ENCODE results near the gene ROR2. TPM values are rescaled to one million over a fixed set of nuclear protein-coding genes. Genes with fewer than 3 reads are reported as not detected.

The ROR2 gene
- total and polyA plus RNA-seq, 2 experiments from 2014 or later, result 8.1 to 18.8 TPM

GRCh38 chr9:91889161-91889911 lies 60.7 kb downstream of the ROR2 start:
- no peak overlapping the region for H3K27ac ChIP-seq (ENCODE audit: low read depth)
- peaks cover 35% of the 10 kb centered on the region for H3K27me3 ChIP-seq (ENCODE audit: insufficient read depth)
- no peak overlapping the region for H2AFZ ChIP-seq
- no peaks in the 10 kb centered on the region for H3K9me2 ChIP-seq (ENCODE audit: insufficient read depth)
- H3K36me3 ChIP-seq (ENCODE audit: insufficient read depth), result no peaks in the 10 kb centered on the region
- H3K4me3 ChIP-seq, result no peak overlapping the region
- no peaks in the 10 kb centered on the region for H3K79me2 ChIP-seq (replicated peaks; ENCODE audit: insufficient read depth)
- peaks cover 41% of the 10 kb centered on the region for H3K4me1 ChIP-seq (ENCODE audit: insufficient read depth)
- H3F3A ChIP-seq (replicated peaks; ENCODE audit: low read depth), result no peaks in the 10 kb centered on the region
- ATAC-seq (no peak), DNase-seq (ENCODE audit: low spot score) (no peak)
- H3K4me3 Mint-ChIP-seq, result no peak overlapping the region
- H3K27me3 Mint-ChIP-seq (ENCODE audit: insufficient read depth, low read depth, poor library complexity), result peaks cover 51% of the 10 kb centered on the region
- TF ChIP-seq REST (IDR thresholded peaks at IDR 0.05; ENCODE audit: unreplicated experiment) (no peak), CTCF (conservative IDR thresholded peaks at IDR 0.05; ENCODE audit: low read depth in 2 of 2) (0 out of 4 replicates have a peak, but pooled peaks of 1 of the 2 experiments have one; percentile 10)
- H3K27ac Mint-ChIP-seq, result no peak overlapping the region
- H4K20me1 ChIP-seq (replicated peaks; ENCODE audit: insufficient read depth), result 0 out of 2 replicates have a peak, but pooled peaks cover 2% of the 10 kb centered on the region
- no peak overlapping the region for H3K4me2 ChIP-seq
- peaks cover 56% of the 10 kb centered on the region for H3K4me1 Mint-ChIP-seq
- H3K9me3 Mint-ChIP-seq, result no peaks in the 10 kb centered on the region
- no peaks in the 10 kb centered on the region; the same call in 2 of the 3 replicates for H3K36me3 Mint-ChIP-seq (ENCODE audit: low read depth)

GRCh38 chr9:91886414-91887076 lies 63.5 kb downstream of the ROR2 start:
- H3K4me3 ChIP-seq, result peak overlapping the region; percentile 36; the same call in 1 of the 2 replicates
- no peak overlapping the region for H3K27ac ChIP-seq (ENCODE audit: low read depth)
- no peaks in the 10 kb centered on the region for H3F3A ChIP-seq (replicated peaks; ENCODE audit: low read depth)
- no peaks in the 10 kb centered on the region for H3K9me2 ChIP-seq (ENCODE audit: insufficient read depth)
- Mint-ChIP-seq H3K27me3 (ENCODE audit: insufficient read depth, low read depth, poor library complexity) (peaks cover 49% of the 10 kb centered on the region), H3K9me3 (no peaks in the 10 kb centered on the region), H3K4me1 (peaks cover 48% of the 10 kb centered on the region), H3K36me3 (ENCODE audit: low read depth) (peaks cover 7% of the 10 kb centered on the region), H3K4me3 (peak overlapping the region; percentile 66), H3K27ac (no peak overlapping the region)
- peaks cover 44% of the 10 kb centered on the region for H3K4me1 ChIP-seq (ENCODE audit: insufficient read depth)
- H3K36me3 ChIP-seq (ENCODE audit: insufficient read depth), result no peaks in the 10 kb centered on the region
- DNase-seq (ENCODE audit: low spot score), result peak; percentile 63
- peak overlapping the region; percentile 59 for H3K4me2 ChIP-seq
- peaks cover 35% of the 10 kb centered on the region for H3K27me3 ChIP-seq (ENCODE audit: insufficient read depth)
- H2AFZ ChIP-seq, result no peak overlapping the region
- no peaks in the 10 kb centered on the region for H3K79me2 ChIP-seq (replicated peaks; ENCODE audit: insufficient read depth)
- ATAC-seq, result peak; percentile 74
- H4K20me1 ChIP-seq (replicated peaks; ENCODE audit: insufficient read depth), result 0 out of 2 replicates have a peak, but pooled peaks cover 2% of the 10 kb centered on the region
- no peak for TF ChIP-seq CTCF (conservative IDR thresholded peaks at IDR 0.05; ENCODE audit: low read depth in 2 of 2)
- TF ChIP-seq, protein P1, sequence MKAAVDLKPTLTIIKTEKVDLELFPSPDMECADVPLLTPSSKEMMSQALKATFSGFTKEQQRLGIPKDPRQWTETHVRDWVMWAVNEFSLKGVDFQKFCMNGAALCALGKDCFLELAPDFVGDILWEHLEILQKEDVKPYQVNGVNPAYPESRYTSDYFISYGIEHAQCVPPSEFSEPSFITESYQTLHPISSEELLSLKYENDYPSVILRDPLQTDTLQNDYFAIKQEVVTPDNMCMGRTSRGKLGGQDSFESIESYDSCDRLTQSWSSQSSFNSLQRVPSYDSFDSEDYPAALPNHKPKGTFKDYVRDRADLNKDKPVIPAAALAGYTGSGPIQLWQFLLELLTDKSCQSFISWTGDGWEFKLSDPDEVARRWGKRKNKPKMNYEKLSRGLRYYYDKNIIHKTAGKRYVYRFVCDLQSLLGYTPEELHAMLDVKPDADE (IDR thresholded peaks at IDR 0.05), result no peak
- no peak for TF ChIP-seq EZH2phosphoT487 (IDR thresholded peaks at IDR 0.05; ENCODE audit: unreplicated experiment)
- no peak for TF ChIP-seq ZNF114 (CRISPR knock-in tag; IDR thresholded peaks at IDR 0.05)
- no peak for TF ChIP-seq STAT1 (IDR thresholded peaks at IDR 0.05; ENCODE audit: unreplicated experiment)
- no peak for TF ChIP-seq REST (IDR thresholded peaks at IDR 0.05; ENCODE audit: unreplicated experiment)
- TF ChIP-seq ZNF331 (CRISPR knock-in tag; IDR thresholded peaks at IDR 0.05; ENCODE audit: low read depth), result no peak
- no peak for TF ChIP-seq EZH2 (IDR thresholded peaks at IDR 0.05; ENCODE audit: low read depth, unreplicated experiment)

Data from GM23338 (cell line).